ENCODE measurements around the gene MAPRE2.

DNA sequence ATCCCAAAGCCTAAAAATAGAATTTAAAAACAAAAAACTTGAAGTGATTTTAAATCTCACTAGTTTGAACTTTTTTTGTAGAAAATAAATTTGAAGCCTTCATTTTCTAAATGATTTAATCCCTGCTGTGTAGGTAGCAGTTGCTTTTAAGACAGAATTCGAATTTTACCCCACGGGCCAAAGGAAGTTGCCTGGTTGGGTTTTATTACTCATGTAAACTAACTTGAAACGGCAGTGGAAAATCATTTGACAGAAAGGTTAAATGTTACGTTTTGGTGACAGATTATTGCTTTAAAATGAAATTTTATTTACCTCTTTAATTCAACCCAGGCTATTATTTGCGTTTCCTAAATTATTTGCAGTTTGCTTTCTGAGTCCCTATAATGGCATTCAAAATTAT is 2.0 kb downstream of the MAPRE2 start:
- TF ChIP-seq, protein P1, sequence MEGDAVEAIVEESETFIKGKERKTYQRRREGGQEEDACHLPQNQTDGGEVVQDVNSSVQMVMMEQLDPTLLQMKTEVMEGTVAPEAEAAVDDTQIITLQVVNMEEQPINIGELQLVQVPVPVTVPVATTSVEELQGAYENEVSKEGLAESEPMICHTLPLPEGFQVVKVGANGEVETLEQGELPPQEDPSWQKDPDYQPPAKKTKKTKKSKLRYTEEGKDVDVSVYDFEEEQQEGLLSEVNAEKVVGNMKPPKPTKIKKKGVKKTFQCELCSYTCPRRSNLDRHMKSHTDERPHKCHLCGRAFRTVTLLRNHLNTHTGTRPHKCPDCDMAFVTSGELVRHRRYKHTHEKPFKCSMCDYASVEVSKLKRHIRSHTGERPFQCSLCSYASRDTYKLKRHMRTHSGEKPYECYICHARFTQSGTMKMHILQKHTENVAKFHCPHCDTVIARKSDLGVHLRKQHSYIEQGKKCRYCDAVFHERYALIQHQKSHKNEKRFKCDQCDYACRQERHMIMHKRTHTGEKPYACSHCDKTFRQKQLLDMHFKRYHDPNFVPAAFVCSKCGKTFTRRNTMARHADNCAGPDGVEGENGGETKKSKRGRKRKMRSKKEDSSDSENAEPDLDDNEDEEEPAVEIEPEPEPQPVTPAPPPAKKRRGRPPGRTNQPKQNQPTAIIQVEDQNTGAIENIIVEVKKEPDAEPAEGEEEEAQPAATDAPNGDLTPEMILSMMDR (IDR thresholded peaks at IDR 0.05) = no peak
- TF ChIP-seq POLR2AphosphoS5 (IDR thresholded peaks at IDR 0.05) (no peak), POLR2A (IDR thresholded peaks at IDR 0.05) (no peak)
